ENCODE data around the gene CAMKK1. TPM values are rescaled to one million over a fixed set of nuclear protein-coding genes. Genes with fewer than 3 reads are reported as not detected.
"Not testable (repeated sequence)": the region's sequence is repeated elsewhere in the genome, so short reads cannot be mapped to it uniquely, and the experiment has no call there.

CAMKK1 gene
- polyA plus RNA-seq, 1 donor from 2014 or later, result 0.53 TPM

DNA sequence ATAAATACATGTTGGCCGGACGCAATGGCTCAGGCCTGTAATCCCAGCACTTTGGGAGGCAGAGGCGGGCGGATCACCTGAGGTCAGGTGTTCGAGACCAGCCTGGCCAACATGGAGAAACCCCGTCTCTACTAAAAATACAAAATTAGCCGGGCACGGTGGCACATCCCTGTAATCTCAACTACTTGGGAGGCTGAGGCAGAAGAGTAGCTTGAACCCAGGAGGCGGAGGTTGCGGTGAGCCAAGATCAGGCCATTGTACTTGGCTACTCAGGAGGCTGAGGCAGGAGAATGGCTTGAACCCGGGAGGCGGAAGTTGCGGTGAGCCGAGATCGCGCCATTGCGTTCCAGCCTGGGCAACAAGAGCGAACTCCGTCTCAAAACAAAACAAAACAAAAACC, 48.3 kb downstream of the CAMKK1 start:
- H3K27ac Mint-ChIP-seq, result peak overlapping the region in 1 of 3 donors; percentile 33
- H3K27me3 Mint-ChIP-seq, result not testable (repeated sequence)

DNA sequence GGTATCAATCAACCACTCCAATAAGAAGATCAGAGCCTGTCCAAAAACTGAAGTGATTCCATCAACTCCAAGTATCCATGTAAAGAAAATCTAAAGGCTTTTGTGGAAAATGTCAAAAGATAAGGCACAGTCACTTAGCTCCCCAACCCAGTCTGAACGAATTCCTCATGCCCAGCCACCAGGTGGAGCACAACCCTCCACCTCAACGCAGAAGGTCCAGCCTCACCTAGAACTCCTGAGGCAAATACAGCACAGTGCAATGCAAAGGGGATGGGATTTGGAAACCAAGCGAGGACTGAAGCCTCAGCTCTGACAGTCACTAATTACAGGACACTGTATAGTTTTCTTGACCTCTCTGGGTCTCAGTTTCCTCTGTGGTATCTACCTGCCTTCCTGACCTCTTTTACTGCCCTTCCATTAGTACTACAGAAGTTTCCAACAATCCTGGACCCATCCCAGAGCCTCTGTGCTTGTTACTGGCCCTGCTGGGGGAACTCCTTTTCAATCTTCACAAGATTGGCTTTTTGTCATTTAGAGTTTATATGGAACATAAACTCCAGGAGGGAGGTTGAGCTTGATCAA, 48.8 kb downstream of the CAMKK1 start:
- Mint-ChIP-seq H3K27me3 (no peaks in the 10 kb centered on the region), H3K27ac (peak overlapping the region in 2 of 3 donors; percentile 33 to 85), H3K9me3 (no peaks in the 10 kb centered on the region), H3K36me3 (peaks cover 3% of the 10 kb centered on the region), H3K4me3 (peak overlapping the region; percentile 61 to 96 (median 76)), H3K4me1 (peaks cover 13 to 19% (median 14%) of the 10 kb centered on the region in 3 donors)

More for the DNA sequence above, 48.3 kb downstream of the CAMKK1 start:
- H3K9me3 Mint-ChIP-seq, H3K36me3 Mint-ChIP-seq: not testable (repeated sequence)
- Mint-ChIP-seq H3K4me3 (peak overlapping the region; percentile 49 to 96 (median 76)), H3K4me1 (peaks cover 13 to 19% (median 14%) of the 10 kb centered on the region in 3 donors)

DNA sequence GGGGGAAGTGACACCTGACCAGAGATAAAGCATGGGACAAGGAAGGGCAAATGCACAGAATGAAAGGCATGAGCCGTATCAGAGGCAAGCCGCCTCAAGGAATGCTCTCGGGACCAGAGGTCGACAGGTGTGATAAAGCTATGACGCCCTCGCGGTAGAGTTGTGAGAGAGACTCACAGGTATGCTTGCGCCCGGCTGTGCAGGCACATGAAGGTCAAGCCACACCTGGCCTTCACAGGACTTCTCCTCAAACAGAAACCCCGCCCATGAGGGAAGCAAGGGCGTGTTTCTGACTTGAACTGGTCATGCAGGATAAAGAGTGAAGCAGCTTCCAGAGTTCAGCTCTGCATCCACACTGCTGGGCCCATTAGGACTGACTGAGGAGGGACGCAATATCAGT, 54.6 kb downstream of the CAMKK1 start:
- Mint-ChIP-seq H3K36me3 (peaks cover 11% of the 10 kb centered on the region), H3K4me3 (peak overlapping the region in 2 of 4 donors; percentile 37 to 69), H3K9me3 (no peaks in the 10 kb centered on the region)

DNA sequence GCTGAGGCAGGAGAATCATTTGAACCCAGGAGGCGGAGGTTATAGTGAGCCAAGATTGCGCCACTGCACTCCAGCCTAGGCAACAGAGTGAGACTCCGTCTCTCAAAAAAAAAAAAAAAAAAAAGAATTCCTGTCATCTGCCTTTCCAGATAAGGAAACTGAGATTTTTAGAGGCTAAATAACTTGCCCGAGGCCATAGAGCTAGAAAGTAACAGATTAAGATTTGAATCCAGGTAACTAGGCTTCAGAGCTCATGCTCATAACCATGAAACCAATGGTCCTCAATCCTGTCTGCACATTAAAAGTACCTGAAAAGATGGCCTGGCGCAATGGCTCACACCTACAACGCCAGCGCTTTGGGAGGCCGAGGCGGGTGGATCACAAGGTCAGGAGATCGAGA, 56.3 kb downstream of the CAMKK1 start:
- H3K27ac Mint-ChIP-seq, result no peak overlapping the region

More for the DNA sequence above, 54.6 kb downstream of the CAMKK1 start:
- Mint-ChIP-seq H3K4me1 (peaks cover 0 to 5% (median 4%) of the 10 kb centered on the region in 3 donors), H3K27me3 (no peaks in the 10 kb centered on the region), H3K27ac (peak overlapping the region in 1 of 3 donors; percentile 47)

DNA sequence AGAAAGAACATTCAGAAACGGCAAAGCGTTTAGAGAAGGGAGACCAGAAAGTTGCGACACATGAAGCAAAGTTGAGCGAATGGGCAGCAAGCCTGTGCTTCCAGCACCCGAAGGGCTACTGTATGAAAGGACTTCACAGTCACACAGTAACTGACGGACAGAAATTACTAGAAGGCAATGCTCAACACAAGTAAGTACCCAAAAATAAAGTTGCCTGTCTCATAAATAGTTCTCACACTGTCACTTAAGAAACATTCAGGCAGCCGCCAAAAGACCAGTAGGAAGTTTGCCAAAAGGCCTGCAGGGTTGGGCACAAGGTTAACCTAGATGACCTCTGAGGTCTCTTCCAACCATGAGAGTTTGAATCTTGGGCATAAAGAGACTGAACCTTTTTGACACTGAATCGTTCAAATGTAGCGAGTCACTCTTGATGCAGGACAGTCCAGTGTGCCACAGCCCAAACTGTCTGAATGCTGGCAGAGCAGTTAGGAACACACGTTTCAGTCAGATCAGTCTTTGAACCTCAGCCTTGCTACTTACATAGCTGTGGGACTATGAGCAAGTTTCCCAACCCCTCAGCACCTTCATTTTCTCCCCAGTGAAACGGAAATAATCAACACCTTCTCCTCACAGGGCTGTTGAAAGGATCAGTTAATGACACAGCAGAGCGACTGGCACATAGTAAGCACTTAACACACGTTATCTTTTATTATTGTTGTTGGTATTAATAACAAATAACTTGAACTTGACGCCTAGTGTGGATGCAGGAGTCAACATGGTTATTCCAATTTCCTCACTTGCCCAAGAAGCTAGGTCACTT, 57.2 kb downstream of the CAMKK1 start:
- Mint-ChIP-seq H3K4me1 (peaks cover 0 to 4% (median 4%) of the 10 kb centered on the region in 3 donors), H3K9me3 (no peaks in the 10 kb centered on the region), H3K36me3 (peaks cover 12% of the 10 kb centered on the region), H3K27ac (peak overlapping the region in 1 of 3 donors; percentile 57), H3K4me3 (no peak overlapping the region), H3K27me3 (no peaks in the 10 kb centered on the region)

More for the DNA sequence above, 56.3 kb downstream of the CAMKK1 start:
- Mint-ChIP-seq H3K4me1 (peaks cover 0 to 4% (median 4%) of the 10 kb centered on the region in 3 donors), H3K27me3 (no peaks in the 10 kb centered on the region), H3K9me3 (no peaks in the 10 kb centered on the region), H3K4me3 (no peak overlapping the region), H3K36me3 (peaks cover 12% of the 10 kb centered on the region)

DNA sequence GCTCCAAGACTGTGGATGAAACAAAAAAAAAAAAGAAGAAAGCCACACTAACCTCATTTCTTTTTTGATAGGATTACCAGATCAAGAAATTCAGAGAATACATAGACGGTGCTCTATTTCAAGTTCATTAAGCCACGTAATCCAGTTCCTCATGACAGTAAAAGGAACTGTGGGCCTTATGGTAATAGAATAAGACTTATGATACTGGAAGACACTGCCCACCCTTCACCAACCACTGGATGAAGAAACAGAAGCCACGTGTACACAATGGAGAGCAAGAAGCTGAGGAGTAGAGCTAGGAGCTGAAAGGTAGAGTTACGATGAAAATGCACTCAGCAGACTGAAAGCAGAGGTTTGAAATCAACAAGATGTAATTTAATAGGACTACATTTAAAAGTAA, 58.0 kb downstream of the CAMKK1 start:
- Mint-ChIP-seq H3K27ac (no peak overlapping the region), H3K36me3 (peaks cover 12% of the 10 kb centered on the region), H3K4me3 (no peak overlapping the region)

DNA sequence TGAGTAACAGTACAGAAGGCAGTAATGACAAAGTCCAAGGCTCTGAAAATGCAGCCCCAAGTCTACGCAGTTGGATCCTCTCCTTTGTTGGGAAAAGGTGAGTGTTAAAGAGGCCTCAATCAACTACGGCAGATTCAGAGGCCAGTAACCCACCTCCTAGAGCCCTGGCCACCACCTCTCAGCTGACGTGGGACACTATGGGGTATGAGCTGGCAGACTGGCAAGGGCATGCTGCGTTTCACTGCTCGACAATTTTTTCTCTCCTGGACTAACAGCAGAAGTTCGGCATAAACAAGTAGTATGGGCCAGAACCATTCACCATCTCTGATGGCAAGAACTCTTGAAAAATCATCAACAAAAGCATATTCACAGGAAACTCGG, 64.0 kb downstream of the CAMKK1 start:
- Mint-ChIP-seq H3K4me3 (no peak overlapping the region), H3K4me1 (peaks cover 0 to 5% (median 3%) of the 10 kb centered on the region in 3 donors), H3K27me3 (no peaks in the 10 kb centered on the region), H3K27ac (peak overlapping the region in 1 of 3 donors; percentile 15), H3K36me3 (peaks cover 6% of the 10 kb centered on the region), H3K9me3 (no peaks in the 10 kb centered on the region)

More for the DNA sequence above, 58.0 kb downstream of the CAMKK1 start:
- peaks cover 0 to 4% (median 4%) of the 10 kb centered on the region in 3 donors for H3K4me1 Mint-ChIP-seq
- no peaks in the 10 kb centered on the region for H3K27me3 Mint-ChIP-seq
- H3K9me3 Mint-ChIP-seq, result no peaks in the 10 kb centered on the region

DNA sequence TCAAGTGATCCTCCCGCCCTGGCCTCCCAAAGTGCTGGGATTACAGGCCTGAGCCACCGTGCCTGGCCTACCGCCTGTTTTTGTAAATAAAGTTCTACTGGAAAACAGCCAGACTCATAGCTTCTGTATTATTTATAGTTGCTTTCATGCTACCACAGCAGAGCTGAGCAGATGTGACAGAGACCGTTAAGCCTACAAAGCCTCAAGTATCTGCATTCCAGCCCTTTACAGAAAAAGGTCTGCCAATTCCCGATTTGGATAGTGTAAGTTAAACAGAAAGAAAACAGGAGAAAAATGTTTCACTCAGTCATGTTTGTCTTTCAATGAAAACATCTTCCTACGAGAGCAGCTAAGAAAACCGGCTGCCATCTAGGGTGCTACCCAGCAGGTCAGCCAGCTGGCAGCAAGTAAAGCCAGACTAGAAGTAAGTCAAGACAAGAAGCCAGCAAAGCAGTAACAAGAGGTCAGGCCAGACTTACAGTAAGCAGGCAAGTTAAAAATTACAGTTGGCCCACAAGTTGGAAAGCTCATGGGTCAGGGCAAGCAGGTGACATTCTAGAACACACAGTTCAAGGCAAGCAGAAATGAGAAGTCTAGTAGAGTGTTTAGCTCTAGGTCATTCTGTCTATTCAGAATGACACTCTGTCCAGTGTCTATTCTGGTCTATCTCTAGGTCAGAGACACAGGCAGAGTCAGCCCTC, 64.6 kb downstream of the CAMKK1 start:
- peaks cover 4% of the 10 kb centered on the region for H3K36me3 Mint-ChIP-seq

DNA sequence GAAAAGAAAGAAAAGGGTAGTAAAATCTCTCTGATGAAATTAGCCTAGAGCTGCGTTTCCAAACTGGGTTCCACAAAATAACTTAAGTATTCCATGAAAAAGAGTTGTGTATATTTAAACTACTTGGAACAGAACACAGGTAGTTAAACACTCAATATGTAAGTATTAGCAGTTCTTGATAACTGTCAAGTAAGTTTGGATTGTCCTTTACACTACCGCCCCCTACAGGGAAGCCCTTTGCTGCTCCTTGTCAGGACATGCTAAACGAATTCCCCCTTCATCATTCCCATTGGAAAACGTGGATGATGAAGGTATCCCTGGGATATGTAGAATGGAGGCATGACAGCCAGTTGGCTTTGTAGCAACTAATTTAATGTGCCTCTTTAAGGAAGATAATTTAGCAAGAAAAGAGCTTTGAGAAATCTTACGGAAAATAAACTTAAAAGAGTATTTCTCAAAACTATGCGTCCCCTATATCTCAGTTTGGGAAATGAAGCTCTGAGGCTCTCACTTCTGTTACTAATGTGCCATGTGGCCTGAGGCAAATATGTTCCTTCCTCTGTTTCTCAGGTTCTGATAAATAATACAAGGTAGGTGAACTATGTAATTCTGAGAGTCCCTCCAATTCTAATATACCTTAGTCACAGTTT, 65.6 kb downstream of the CAMKK1 start:
- Mint-ChIP-seq H3K9me3 (no peaks in the 10 kb centered on the region), H3K27ac (peak overlapping the region in 1 of 3 donors; percentile 57), H3K36me3 (peaks cover 2% of the 10 kb centered on the region), H3K4me3 (no peak overlapping the region), H3K4me1 (peaks cover 0 to 5% (median 1%) of the 10 kb centered on the region in 3 donors), H3K27me3 (no peaks in the 10 kb centered on the region)

More for the DNA sequence above, 64.6 kb downstream of the CAMKK1 start:
- H3K9me3 Mint-ChIP-seq, result no peaks in the 10 kb centered on the region
- peaks cover 0 to 5% (median 3%) of the 10 kb centered on the region in 3 donors for H3K4me1 Mint-ChIP-seq
- no peak overlapping the region for H3K4me3 Mint-ChIP-seq
- no peaks in the 10 kb centered on the region for H3K27me3 Mint-ChIP-seq
- peak overlapping the region in 1 of 3 donors; percentile 57 for H3K27ac Mint-ChIP-seq

DNA sequence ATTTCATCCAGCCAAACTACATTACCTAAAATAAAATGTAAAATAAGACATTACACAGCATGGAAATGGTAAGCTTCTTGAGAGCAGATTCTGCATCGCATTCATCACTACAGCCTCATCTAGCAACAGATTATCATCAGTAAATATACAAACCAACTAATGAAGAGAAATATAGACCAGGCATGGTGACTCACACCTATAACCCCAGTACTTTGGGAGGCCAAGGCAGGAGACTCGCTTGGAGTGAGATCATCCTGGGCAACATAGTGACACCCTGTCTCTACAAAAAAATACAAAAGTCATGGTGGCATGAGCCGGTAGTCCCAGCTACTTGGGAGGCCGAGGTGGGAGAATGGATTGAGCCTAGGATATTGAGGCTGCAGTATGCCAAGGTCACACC, 66.7 kb downstream of the CAMKK1 start:
- H3K9me3 Mint-ChIP-seq, result no peaks in the 10 kb centered on the region
- no peaks in the 10 kb centered on the region for H3K27me3 Mint-ChIP-seq
- H3K27ac Mint-ChIP-seq, result no peak overlapping the region
- H3K36me3 Mint-ChIP-seq, result peaks cover 2% of the 10 kb centered on the region
- H3K4me1 Mint-ChIP-seq, result peaks cover 0 to 5% (median 1%) of the 10 kb centered on the region in 3 donors
- no peak overlapping the region for H3K4me3 Mint-ChIP-seq

DNA sequence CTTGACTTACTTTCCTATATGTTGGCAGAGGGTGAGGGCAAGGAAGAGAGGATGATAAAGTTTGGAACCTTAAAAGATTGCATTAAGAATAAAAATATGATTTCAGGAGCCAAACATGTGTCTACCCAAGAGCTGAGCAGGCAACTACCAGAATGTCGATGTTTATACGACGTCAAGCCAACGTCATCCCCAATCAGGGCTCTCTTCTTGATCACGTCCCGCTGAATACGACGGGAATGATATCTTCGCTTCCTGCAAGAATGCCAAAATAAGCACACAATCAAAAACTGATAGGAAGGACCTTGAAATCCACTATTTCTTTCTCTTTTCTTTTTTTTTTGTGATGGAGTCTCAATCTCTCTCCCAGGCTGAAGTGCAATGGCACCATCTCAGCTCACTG, 71.8 kb downstream of the CAMKK1 start:
- Mint-ChIP-seq H3K4me1 (peaks cover 13 to 16% (median 13%) of the 10 kb centered on the region in 3 donors), H3K27ac (no peak overlapping the region), H3K27me3 (no peaks in the 10 kb centered on the region), H3K36me3 (peaks cover 11% of the 10 kb centered on the region), H3K9me3 (no peaks in the 10 kb centered on the region), H3K4me3 (no peak overlapping the region)

DNA sequence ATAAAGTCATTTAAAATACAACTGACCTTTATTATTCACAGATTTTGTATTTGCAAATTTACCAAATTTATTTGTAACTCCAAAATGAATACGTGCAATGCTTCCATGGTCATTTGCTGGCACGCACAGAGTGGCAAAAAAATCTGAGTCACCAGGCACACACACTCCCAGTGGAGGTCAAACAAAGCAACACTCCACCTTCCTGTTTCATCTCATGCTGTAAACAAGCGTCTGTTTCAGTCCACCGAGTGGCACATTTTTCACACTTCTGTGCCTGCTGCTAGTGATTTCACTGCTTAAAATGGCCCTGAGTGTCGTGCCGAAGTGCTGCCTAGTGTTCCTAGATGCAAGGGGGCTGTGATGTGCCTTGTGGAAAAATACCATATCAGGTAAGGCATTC, 74.1 kb downstream of the CAMKK1 start:
- Mint-ChIP-seq H3K27me3 (no peaks in the 10 kb centered on the region), H3K36me3 (peaks cover 13% of the 10 kb centered on the region), H3K9me3 (no peaks in the 10 kb centered on the region), H3K4me3 (peak overlapping the region in 1 of 4 donors; percentile 81), H3K4me1 (peaks cover 13 to 19% (median 14%) of the 10 kb centered on the region in 3 donors), H3K27ac (peak overlapping the region; percentile 14 to 89 (median 76))

DNA sequence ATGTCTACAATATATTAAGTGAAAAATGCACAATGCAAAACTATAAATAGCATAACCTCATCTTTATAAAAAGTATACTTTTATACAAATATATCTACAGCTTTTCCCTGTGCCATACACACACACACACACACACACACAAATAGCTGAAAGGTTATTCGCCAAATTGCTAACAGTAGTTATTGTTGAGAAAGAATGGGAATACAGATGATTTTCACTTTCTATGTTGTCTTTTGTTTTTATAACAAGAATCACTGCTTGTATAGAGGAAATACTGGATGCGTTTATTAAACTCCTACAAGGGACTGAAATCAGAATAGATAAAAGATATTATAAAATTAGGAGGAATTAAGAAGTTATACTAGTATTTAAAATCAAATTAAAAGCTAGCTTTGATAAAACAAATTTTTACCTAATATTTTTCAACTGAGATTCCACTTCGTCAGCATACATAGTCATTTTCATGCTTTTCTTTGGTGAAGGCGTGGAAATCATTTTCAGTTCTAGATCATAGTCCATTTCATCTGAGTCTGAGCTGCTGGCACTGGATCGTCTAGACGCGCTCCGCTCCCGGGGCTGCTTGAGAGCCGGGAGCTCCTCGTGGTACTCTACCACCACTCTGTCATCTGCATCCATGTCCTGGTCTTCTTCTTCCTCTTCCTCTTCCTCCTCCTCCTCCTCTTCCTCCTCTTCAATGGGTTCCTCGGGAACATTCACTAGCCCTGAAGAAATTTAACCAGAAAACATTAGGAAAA, 74.8 kb downstream of the CAMKK1 start:
- Mint-ChIP-seq H3K4me1 (peaks cover 13 to 19% (median 14%) of the 10 kb centered on the region in 3 donors), H3K27me3 (no peaks in the 10 kb centered on the region), H3K4me3 (peak overlapping the region in 2 of 4 donors; percentile 79 to 81), H3K36me3 (peaks cover 13% of the 10 kb centered on the region), H3K27ac (peak overlapping the region in 2 of 3 donors; percentile 14 to 76), H3K9me3 (no peaks in the 10 kb centered on the region)

DNA sequence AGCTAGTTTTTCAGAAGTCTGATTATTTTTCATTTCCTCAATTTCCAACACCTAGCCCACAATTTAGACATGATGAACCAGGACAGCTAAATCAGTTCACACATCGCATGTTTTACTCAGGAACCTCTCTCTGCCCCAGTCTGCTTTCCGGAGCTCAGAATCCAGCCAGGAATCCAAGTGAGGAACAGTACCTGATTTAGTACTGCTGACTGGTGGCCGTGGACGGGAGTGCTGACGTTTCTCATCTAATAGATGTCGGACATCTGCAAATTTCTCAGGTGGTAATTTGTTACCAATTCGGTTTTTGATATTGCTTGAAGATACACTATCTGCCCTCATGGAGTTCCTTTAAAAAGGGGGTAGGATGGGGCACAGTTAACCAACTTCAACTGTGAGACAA, 76.9 kb downstream of the CAMKK1 start:
- Mint-ChIP-seq H3K27ac (peak overlapping the region in 1 of 3 donors; percentile 1), H3K4me1 (peaks cover 15 to 27% (median 20%) of the 10 kb centered on the region in 3 donors), H3K9me3 (no peaks in the 10 kb centered on the region), H3K4me3 (no peak overlapping the region), H3K36me3 (peaks cover 13% of the 10 kb centered on the region), H3K27me3 (no peaks in the 10 kb centered on the region)
